Astrocyte (in vitro differentiated cells and primary cell): ENCODE data around the gene SNCG.

Experiments used
- EZH2 ChIP-seq: IDR thresholded peaks from 2 replicates; pipeline ENCODE4 v1.6.1; 2012; ENCODE audit warnings: mild to moderate bottlenecking, low read length, inconsistent platforms; ENCODE audit not compliant: insufficient read depth
- TF ChIP-seq, protein P1 (sequence below): IDR thresholded peaks from 2 replicates; pipeline ENCODE4 v1.5.1; 2011; ENCODE audit warnings: low read depth, mild to moderate bottlenecking, inconsistent platforms, low read length, moderate library complexity; ENCODE audit not compliant: insufficient read depth

DNA sequence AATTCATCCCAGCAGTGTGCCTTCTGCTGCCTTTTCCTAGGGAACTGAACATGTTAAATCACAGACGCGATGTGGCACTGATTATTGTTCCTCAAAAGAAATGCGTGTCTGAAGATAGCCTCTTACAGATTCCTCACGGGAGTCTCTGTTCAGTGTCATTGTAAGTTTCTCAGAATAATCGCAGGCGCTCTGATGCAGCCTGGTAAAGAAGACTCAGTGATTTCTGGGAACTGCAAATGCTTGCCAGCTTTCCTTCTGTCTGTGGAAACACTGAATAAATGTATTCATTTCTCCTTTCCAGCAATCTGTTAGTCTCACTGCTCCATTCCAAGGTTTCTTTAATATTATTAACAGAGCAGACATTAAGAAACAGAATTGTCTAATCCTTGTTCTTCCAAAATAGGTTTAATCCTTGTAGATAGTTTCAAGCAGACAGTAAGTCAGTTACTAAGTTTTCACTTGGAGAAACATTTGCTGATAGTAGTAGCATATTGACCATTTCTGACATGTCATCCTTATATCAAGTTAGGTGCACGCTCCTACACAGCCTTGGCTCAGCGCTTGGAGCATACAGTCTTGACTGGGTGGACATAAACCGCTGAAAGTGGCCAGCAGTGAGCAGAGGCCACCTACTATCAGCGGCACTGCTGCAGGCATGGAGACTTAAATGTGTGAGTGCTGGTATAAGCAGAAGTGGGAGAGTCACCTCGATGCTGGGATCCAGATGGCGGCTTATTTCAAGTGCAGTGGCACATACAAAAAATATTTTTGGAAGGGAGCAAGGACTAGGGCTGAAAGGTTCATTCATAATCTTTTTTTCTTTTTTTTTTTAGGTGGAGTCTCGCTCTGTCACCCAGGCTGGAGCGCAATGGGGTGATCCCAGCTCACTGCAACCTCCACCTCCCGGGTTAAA lies 28.7 kb upstream of the SNCG start:
- TF ChIP-seq, protein P1, sequence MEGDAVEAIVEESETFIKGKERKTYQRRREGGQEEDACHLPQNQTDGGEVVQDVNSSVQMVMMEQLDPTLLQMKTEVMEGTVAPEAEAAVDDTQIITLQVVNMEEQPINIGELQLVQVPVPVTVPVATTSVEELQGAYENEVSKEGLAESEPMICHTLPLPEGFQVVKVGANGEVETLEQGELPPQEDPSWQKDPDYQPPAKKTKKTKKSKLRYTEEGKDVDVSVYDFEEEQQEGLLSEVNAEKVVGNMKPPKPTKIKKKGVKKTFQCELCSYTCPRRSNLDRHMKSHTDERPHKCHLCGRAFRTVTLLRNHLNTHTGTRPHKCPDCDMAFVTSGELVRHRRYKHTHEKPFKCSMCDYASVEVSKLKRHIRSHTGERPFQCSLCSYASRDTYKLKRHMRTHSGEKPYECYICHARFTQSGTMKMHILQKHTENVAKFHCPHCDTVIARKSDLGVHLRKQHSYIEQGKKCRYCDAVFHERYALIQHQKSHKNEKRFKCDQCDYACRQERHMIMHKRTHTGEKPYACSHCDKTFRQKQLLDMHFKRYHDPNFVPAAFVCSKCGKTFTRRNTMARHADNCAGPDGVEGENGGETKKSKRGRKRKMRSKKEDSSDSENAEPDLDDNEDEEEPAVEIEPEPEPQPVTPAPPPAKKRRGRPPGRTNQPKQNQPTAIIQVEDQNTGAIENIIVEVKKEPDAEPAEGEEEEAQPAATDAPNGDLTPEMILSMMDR: no peak
- TF ChIP-seq EZH2: no peak
